Measurements from ENCODE around the gene SULF2.
"Not testable (repeated sequence)": the region's sequence is repeated elsewhere in the genome, so short reads cannot be mapped to it uniquely, and the experiment has no call there.

SULF2 gene

DNA sequence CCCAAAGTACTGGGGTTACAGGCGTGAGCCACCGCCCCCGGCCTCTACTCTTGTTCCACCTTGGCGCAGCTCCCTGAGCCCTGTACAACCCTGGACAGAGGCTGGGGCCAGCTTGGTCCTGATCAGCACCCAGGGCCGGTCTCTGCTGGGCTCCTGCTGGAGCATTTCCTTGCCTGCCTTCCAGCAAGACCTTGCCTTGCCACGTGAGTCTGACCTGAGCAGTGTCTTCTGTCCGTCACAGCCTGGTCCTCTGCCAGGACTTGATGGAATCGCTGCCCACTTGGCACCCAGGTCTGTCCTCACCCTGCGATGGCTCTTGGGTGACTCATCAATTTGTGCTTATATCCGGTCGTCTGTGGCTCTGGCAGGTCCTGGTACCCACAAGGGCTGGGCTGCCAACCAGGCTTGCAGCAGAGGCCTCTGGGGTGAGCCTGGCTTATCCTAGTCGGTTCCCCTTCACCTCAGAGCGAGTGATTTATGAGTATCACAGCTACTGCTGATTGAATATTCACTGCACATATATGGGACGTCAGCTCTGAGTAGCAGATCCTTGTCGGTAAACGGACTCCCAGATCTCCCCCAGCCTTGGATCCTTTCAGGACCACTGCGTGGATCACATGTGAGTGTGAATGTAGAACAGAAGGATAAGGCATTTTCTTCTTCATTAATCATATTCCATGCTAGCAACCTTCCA, 10.1 kb upstream of the SULF2 start:
- Mint-ChIP-seq H3K36me3 (no peaks in the 10 kb centered on the region), H3K4me1 (ENCODE audit: low read depth) (no peaks in the 10 kb centered on the region), H3K27me3 (peaks cover 2% of the 10 kb centered on the region), H3K9me3 (ENCODE audit: low read depth) (no peaks in the 10 kb centered on the region), H3K27ac (no peak overlapping the region), H3K4me3 (no peak overlapping the region)

DNA sequence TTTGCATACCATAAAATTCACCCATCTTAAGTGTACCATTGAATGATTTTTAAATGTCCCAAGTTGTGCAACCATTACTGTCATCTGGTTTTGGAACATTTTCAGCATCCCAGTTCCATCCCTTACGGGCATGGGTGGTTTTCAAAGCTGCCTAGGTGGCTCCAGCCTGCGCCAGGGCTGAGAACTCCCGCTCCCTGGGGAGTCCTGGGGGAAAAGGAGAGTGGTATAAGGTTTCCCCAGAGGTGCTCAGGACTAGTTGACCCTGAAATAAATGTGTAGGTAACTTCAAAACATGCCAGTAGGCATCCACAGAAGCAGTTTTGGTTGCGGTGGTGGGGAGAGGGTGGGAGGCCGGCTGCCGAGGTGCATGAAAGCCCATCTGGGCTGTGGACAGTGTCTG, 9.0 kb upstream of the SULF2 start:
- not testable (repeated sequence) for H3K27ac Mint-ChIP-seq; H3K36me3 Mint-ChIP-seq; H3K9me3 Mint-ChIP-seq (ENCODE audit: low read depth); H3K4me1 Mint-ChIP-seq (ENCODE audit: low read depth); H3K27me3 Mint-ChIP-seq; H3K4me3 Mint-ChIP-seq

DNA sequence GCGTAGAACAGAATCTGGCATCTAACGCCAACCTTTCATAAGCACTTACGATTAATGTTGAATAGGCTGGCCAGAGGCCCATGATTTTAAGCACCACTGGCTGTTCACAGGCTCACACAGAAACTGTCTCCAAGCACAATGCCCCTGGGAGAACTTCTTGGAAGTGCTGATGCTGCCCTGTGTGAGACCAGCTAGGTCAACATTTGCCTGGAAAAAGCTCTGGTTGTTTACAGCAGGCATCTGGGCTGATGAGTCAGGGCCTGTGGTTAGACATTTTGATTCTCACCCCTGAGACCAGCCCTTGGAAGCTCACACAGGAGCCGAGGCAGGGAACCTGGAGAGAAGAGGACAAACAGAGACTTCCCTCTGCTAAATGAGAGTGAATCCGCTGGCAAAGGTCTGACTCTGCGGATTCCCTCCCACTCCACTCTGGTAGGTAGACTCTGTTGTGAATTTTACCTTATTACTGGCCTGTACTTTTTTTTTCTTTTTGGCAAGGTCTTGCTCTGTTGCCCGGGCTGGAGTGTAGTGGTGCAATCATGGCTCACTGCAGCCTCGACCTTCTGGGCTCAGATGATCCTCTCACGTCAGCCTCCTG, 6.8 kb upstream of the SULF2 start:
- Mint-ChIP-seq H3K9me3 (ENCODE audit: low read depth) (no peaks in the 10 kb centered on the region), H3K4me1 (ENCODE audit: low read depth) (no peaks in the 10 kb centered on the region), H3K27me3 (peaks cover 11% of the 10 kb centered on the region), H3K4me3 (no peak overlapping the region), H3K27ac (no peak overlapping the region), H3K36me3 (no peaks in the 10 kb centered on the region)

DNA sequence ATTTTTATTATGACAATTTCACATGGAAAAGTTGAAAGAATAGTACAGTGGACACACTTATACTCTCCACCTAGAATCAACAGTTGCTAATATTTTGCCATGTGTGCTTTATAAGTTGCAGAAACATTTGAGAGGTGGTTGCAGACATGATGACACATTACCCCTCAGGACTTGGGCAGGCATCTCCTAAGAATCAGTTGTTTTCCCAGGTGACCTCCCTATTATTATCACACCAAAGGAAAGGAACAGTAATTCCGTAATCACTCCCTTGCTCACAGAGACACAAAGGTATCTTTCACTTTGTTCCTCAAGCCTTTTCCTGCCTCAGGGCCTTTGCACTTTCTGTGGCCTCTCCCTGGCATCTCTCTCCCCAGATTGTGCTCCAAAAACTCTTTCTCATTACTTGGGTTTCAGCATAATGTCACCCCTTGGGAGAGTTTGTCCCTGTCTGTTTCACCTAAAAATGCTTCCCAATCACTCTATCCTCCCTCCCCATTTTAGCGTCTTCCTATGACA, 5.9 kb upstream of the SULF2 start:
- Mint-ChIP-seq H3K36me3 (no peaks in the 10 kb centered on the region), H3K9me3 (ENCODE audit: low read depth) (no peaks in the 10 kb centered on the region), H3K4me3 (no peak overlapping the region), H3K4me1 (ENCODE audit: low read depth) (peaks cover 8% of the 10 kb centered on the region), H3K27me3 (peaks cover 16% of the 10 kb centered on the region), H3K27ac (no peak overlapping the region)

DNA sequence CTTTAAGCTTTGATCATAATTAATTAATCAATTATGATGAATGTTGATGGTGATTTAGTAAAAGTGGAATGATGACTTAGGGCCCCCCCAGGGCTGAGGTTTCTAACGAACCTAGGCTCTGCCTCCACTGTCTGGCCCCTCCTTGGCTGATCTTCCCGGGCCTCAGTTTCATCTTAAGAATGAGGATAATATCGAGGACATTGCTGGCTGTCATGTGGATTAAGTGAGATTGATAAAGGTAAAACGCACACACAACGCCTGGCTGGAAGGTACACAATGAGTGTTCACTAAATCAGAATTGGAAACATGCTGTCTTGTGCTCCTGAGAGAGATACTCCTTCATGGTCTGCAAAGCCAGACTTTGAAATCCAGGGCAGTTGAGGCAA, 5.3 kb upstream of the SULF2 start:
- Mint-ChIP-seq H3K36me3 (no peaks in the 10 kb centered on the region), H3K27ac (no peak overlapping the region), H3K27me3 (peaks cover 20% of the 10 kb centered on the region), H3K4me1 (ENCODE audit: low read depth) (peaks cover 11% of the 10 kb centered on the region), H3K9me3 (ENCODE audit: low read depth) (no peaks in the 10 kb centered on the region), H3K4me3 (no peak overlapping the region)

DNA sequence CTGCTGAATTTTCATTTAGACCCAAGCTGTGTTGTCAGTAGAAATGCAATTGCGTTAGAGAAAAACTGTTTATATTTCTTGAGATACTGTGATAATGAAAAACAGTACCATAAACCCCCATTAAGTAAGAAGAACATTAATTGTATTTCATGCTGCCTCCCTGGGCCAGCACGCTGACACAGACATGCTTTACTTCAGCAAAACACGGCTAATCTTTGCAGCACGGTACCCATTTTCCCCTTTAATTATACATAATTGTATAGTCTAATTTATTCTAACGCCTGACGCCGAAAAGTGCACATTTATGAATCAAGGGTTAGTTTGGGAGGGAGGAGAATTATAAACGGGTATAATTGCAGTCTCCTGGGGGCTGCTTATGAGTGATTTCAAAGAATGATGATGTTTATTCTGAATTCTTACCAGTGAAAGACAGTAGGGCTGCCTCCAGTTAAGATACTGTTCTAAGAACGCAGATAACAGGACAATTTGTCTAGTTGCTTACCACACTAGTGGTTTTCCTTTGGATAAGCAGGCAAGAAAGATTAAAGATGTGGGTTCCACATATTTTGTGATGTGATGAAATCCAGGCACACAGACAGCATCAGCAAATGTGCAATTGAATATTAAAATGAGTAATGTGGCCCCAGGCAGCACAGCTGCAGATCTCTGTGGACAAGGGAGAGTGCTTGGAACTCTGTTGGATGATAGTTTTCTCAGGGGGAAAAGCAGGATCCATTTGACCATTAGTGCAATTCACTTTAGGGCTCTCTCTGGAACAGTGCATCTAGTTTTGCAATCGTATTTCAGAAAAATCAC, 4.7 kb upstream of the SULF2 start:
- no peaks in the 10 kb centered on the region for H3K36me3 Mint-ChIP-seq
- H3K27me3 Mint-ChIP-seq: peaks cover 20% of the 10 kb centered on the region
- no peak overlapping the region for H3K4me3 Mint-ChIP-seq
- H3K9me3 Mint-ChIP-seq (ENCODE audit: low read depth): no peaks in the 10 kb centered on the region
- H3K4me1 Mint-ChIP-seq (ENCODE audit: low read depth): peaks cover 11% of the 10 kb centered on the region
- no peak overlapping the region for H3K27ac Mint-ChIP-seq

DNA sequence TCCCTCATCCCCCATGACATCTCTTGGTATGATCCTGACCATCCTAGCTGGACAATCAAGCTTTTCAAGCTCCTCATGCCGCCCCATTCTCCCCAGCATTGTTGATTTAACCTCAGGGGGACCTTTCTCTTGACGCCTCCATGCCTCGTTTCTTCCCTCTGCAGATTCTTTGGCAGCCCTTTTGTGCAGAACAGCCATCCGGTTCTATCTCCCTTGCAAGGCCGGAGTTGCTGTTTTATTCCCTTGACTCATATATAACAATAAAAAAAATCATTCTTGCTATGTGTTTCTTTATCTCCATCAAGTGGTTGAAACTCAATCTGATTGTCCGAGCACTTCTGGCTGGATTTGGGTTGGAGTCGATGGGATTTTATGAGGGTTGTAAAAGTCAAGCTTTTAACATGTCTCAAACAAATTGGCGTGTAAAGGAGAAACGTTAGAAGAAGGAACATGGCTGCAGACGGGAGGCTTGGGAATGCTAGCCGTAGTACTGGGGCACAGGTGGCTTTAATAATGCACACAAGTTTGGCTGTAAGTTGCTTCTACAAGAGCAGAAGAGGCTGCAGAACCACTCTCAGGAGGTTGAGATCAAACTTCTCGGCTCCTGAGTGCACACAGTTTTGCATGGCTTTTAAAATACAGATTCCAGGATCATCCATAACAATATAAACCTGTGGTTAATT, 3.9 kb upstream of the SULF2 start:
- Mint-ChIP-seq H3K27ac (no peak overlapping the region), H3K4me3 (no peak overlapping the region), H3K4me1 (ENCODE audit: low read depth) (peaks cover 16% of the 10 kb centered on the region), H3K36me3 (no peaks in the 10 kb centered on the region), H3K9me3 (ENCODE audit: low read depth) (no peaks in the 10 kb centered on the region), H3K27me3 (peaks cover 24% of the 10 kb centered on the region)

DNA sequence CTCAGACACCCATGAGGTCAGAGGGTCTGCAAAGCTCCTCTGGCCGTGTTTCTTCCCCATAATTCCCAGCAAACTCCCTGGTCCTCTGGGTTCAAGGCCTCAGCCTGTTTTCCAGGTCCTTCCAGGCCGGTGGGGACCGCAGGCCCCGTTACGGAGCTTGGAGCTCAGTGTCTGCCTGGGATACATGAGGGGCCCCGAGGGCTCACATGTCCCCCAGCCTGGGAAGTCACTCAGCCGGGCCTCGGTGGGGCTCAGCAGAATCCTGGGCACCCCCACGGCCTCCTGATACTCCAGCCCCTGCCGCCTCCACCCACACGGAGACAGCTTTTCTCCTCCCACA, 3.4 kb upstream of the SULF2 start:
- Mint-ChIP-seq H3K4me1 (ENCODE audit: low read depth) (peaks cover 19% of the 10 kb centered on the region), H3K4me3 (no peak overlapping the region), H3K9me3 (ENCODE audit: low read depth) (no peaks in the 10 kb centered on the region), H3K36me3 (no peaks in the 10 kb centered on the region), H3K27ac (no peak overlapping the region), H3K27me3 (peaks cover 29% of the 10 kb centered on the region)

DNA sequence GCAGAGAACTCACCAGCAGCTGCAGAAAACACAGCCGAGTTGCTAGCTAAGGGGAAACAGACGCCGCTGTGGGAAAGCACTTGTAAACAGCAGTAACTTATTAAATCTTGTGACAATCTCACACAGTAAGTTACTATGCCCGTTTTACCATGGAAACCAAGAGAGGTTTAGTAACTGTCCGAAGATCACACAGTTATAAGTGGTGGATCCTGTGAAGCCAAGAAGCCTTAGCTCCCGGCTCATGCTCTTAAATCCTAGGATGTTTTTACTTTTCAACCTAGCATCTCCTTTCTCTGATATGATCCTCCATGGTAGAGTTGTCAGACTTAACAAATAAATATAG, 1.5 kb upstream of the SULF2 start:
- no peaks in the 10 kb centered on the region for H3K36me3 Mint-ChIP-seq

DNA sequence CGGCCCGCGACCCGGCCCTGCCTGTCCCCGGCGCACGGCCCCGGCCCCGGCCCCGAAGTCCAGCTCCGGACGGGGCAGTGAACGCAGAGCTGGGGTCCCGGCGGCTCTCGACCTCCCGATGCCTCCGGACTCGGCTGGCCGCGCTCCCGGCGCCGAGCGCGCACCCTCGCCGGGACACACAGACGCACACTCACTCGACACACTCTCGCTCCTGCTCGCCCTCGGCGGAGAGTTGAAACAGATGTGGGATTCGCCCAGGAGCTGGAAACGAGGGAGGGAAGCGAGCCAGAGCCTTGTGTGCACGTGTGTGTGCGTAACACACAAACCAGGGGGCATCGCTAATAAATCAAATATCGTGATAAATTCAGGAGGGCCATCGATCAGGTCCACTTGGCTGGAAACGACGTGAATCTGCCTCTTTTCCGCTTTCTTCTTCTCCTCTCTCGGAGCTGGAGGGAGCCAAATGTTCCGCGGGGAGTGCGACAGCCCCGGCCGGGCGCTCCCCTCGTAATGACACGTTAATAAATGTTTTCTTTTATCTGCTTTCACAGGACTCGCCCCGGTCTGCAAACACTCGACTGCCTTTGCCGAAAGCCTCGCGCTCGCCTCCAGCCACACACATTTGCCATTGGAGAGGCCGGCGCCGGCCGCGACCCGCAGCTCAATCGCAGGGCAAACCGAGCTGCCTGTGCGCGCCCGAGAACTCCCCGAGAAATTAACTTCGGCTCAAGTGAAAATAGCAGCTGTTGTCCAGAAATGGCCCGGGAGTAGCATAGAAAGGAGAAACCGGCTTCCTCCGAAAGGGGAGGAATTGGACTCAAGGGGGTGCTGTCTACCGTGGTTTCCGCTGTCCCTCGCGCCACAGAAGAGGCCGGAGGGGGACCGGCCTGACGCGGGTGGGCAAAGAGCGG, 828 bp upstream of the SULF2 start:
- Mint-ChIP-seq H3K4me3 (peak overlapping the region; percentile 84), H3K36me3 (no peaks in the 10 kb centered on the region), H3K4me1 (ENCODE audit: low read depth) (peaks cover 19% of the 10 kb centered on the region), H3K9me3 (ENCODE audit: low read depth) (no peaks in the 10 kb centered on the region), H3K27me3 (peaks cover 34% of the 10 kb centered on the region), H3K27ac (no peak overlapping the region)

More for the DNA sequence above, 1.5 kb upstream of the SULF2 start:
- Mint-ChIP-seq H3K9me3 (ENCODE audit: low read depth) (no peaks in the 10 kb centered on the region), H3K4me3 (peak overlapping the region; percentile 84), H3K4me1 (ENCODE audit: low read depth) (peaks cover 19% of the 10 kb centered on the region), H3K27me3 (peaks cover 36% of the 10 kb centered on the region), H3K27ac (no peak overlapping the region)

DNA sequence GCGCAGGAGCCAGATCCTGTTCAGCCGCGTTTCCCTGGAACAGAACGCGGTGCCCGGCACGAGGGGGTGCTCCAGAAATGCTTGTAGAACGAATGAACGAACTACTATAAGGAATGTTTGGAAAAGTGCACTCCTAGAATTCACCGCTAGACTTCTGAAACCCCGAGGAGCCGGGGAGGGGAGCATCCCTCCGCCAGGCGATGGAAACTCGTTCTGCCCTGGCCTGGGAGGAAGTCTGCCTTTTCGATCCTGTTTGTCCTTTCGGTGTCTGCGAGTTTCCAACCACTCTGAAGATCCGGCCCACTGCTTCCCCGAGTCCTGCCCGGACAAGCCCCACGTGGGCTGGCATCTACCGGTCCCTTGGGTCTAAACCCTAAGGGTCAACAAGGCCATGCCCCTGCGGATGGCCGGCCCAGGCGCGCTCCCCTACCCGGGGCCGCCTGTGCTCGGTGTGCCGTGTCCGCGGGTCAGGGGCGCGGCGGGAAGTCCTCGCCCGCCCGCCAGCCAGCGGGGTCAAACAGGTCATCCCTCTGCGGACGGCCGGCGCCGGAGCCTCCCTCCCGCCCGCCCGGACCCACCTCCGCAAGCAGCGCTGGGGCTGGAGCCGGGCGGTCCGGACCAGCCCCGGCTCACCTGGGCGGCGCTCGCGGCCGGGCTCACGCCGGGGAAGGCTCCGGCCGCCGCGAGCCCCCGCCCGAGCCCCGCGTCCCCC, 526 bp downstream of the SULF2 start:
- H3K36me3 Mint-ChIP-seq: no peaks in the 10 kb centered on the region
- no peaks in the 10 kb centered on the region for H3K9me3 Mint-ChIP-seq (ENCODE audit: low read depth)
- H3K4me1 Mint-ChIP-seq (ENCODE audit: low read depth): peaks cover 19% of the 10 kb centered on the region
- H3K27me3 Mint-ChIP-seq: peaks cover 30% of the 10 kb centered on the region
- H3K4me3 Mint-ChIP-seq: peak overlapping the region; percentile 53
- no peak overlapping the region for H3K27ac Mint-ChIP-seq

DNA sequence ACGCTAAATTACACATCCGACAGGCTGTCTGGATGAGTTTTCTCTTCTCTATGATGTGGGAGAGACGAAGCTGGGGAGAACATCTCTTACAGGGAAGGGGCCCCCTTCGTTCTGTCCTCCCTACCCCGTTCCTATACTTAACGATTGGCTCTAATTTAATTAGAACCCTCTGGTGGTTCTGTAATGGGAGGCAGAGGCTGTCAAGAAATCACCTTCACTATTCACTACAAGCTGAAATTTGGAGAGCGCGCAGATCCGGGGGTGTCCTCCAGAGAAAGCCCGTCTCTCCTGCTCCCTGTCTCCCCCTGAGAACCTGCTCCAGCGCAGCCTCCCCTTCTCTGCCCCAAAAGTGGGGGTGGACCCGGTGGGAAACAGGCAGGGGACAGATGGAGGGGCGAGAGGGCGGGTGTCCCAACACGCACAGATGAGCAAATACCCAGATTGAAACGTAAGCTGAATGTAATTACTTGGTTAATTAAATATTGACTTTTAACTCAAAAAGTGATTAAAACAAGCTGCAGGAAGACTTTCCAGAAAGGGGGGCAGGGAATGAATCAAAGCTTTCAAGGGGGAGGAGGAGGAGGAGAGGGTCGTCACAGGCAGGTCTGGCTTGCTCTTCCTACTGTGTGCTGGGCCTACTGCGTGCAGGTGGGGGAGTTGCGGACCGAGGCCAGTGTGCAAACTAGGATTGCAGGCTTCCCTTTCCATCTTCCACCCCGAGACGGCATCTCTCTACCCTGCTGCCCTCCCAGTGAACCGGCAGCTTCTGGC, 1.3 kb downstream of the SULF2 start:
- Mint-ChIP-seq H3K27me3 (peaks cover 27% of the 10 kb centered on the region), H3K4me3 (peak overlapping the region; percentile 64), H3K4me1 (ENCODE audit: low read depth) (peaks cover 19% of the 10 kb centered on the region), H3K27ac (no peak overlapping the region), H3K9me3 (ENCODE audit: low read depth) (no peaks in the 10 kb centered on the region), H3K36me3 (no peaks in the 10 kb centered on the region)

DNA sequence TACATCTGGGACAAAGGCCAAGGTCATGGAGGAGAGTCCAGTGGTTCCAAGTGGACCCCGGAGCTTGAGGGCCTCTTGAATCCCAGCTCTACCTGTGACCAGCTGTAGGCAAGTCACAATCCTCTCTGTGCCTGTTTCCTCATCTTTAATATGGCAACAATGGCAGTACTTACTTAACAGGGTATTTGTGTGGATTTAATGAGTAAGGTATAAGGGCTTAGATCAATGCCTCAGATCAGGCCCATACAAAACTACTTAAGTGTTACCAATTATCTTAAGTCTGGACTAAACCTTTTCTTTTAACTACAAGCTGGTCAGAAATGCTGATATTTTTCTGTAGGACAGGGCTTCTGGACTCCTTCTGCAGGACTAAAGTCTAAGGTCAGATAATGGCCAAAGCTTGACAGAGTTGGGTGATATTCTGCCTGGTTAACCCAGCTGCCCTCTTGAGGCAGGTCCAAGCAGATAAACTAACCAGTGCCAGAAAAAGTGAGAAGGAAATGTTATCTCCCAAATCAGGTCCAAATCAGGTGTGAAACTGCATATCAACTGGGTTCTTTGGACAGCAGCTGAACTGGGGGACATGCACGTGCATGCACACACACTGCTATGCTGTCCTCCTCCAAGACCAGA, 2.2 kb downstream of the SULF2 start:
- H3K36me3 Mint-ChIP-seq: no peaks in the 10 kb centered on the region
- peaks cover 19% of the 10 kb centered on the region for H3K4me1 Mint-ChIP-seq (ENCODE audit: low read depth)
- H3K9me3 Mint-ChIP-seq (ENCODE audit: low read depth): no peaks in the 10 kb centered on the region
- H3K27ac Mint-ChIP-seq: no peak overlapping the region
- H3K4me3 Mint-ChIP-seq: no peak overlapping the region
- H3K27me3 Mint-ChIP-seq: peaks cover 26% of the 10 kb centered on the region

Data from activated naive CD8-positive, alpha-beta T cell (primary cell).